IMR-90 (cell line): Measurements from ENCODE around the gene MATN3. TPM values are rescaled to one million over a fixed set of nuclear protein-coding genes. Genes with fewer than 3 reads are reported as not detected.

Source experiments
- ATAC-seq: fragments of 200-7000 bp; cut with Tn5 transposase; 2 replicates; pipeline ENCODE4 v1.9.1; 2020; ENCODE audit warnings: low read depth, mild to moderate bottlenecking, moderate library complexity
- BruUV-seq: library from RNA; stranded (reverse); fragments of 400-500 nt; replicated peaks from 2 replicates; lab custom pipeline; 2021; lab: Mats Ljungman, UMichigan
- CTCF ChIA-PET: fragments of 300-600 bp; formaldehyde crosslinking; extraction: SDS; loops from one replicate; lab custom pipeline; 2021; ENCODE audit warnings: antibody characterized with exemption; lab: Yijun Ruan, JAX
- POLR2A ChIA-PET: fragments of 300-600 bp; sonication (Branson Sonifier 250); formaldehyde crosslinking; loops from one replicate; lab custom pipeline; 2022; ENCODE audit warnings: antibody characterized with exemption; ENCODE audit not compliant: unreplicated experiment; lab: Charles Lee
- DNase-seq: peaks from one replicate; pipeline ENCODE4 v3.0.0; 2013
- H2AFZ ChIP-seq: replicated peaks from 2 replicates; pipeline ENCODE3; 2013; ENCODE audit warnings: low read length, mild to moderate bottlenecking; ENCODE audit not compliant: poor library complexity
- H2AK5ac ChIP-seq: 2 replicates; pipeline ENCODE4 v1.6.1; 2013; ENCODE audit warnings: low read depth, low read length, inconsistent platforms
- H2AK9ac ChIP-seq: replicated peaks from 2 replicates; pipeline ENCODE3; 2013; ENCODE audit warnings: mild to moderate bottlenecking, low read depth, low read length, moderate library complexity; ENCODE audit not compliant: poor library complexity
- H2BK120ac ChIP-seq: 2 replicates; pipeline ENCODE4 v1.6.1; 2013; ENCODE audit warnings: low read depth, low read length, inconsistent platforms
- H2BK15ac ChIP-seq: 3 replicates; pipeline ENCODE4 v1.6.1; 2013; ENCODE audit warnings: low read depth, low read length, inconsistent platforms
- H2BK20ac ChIP-seq: 2 replicates; pipeline ENCODE4 v1.6.1; 2013; ENCODE audit warnings: low read depth, mild to moderate bottlenecking, inconsistent platforms, low read length, moderate library complexity
- H2BK5ac ChIP-seq: 2 replicates; pipeline ENCODE4 v1.6.1; 2013; ENCODE audit warnings: mild to moderate bottlenecking, low read depth, low read length, inconsistent platforms; ENCODE audit not compliant: poor library complexity, severe bottlenecking
- H3K14ac ChIP-seq: replicated peaks from 2 replicates; pipeline ENCODE4 v1.6.1; 2013; ENCODE audit warnings: low read depth, low read length, inconsistent platforms
- H3K18ac ChIP-seq: 2 replicates; pipeline ENCODE4 v1.6.1; 2013; ENCODE audit warnings: low read depth, low read length, control low read depth
- H3K23ac ChIP-seq: 2 replicates; pipeline ENCODE4 v1.6.1; 2013; ENCODE audit warnings: low read depth, low read length, inconsistent platforms
- H3K27ac ChIP-seq: 2 replicates; pipeline ENCODE4 v1.5.1; 2013; ENCODE audit warnings: mild to moderate bottlenecking, control low read depth, low read length; ENCODE audit not compliant: insufficient read depth
- H3K27me3 ChIP-seq: 2 replicates; pipeline ENCODE4 v1.6.1; 2013; ENCODE audit warnings: low read length; ENCODE audit not compliant: control insufficient read depth, insufficient read depth
- H3K36me3 ChIP-seq: 2 replicates; pipeline ENCODE4 v1.6.1; 2013; ENCODE audit warnings: low read length, mixed read lengths; ENCODE audit not compliant: control insufficient read depth, insufficient read depth
- H3K4ac ChIP-seq: 2 replicates; pipeline ENCODE4 v1.6.1; 2013; ENCODE audit warnings: low read depth, low read length, inconsistent platforms
- H3K4me1 ChIP-seq: 2 replicates; pipeline ENCODE4 v1.6.1; 2013; ENCODE audit warnings: low read length, mixed read lengths; ENCODE audit not compliant: control insufficient read depth, insufficient read depth
- H3K4me2 ChIP-seq: 2 replicates; pipeline ENCODE4 v1.6.1; 2013; ENCODE audit warnings: low read depth, mild to moderate bottlenecking, control low read depth, low read length, moderate library complexity
- H3K4me3 ChIP-seq: 2 replicates; pipeline ENCODE4 v1.5.1; 2013; ENCODE audit warnings: low read depth, mild to moderate bottlenecking, control low read depth, low read length, moderate library complexity; ENCODE audit not compliant: insufficient read depth
- H3K56ac ChIP-seq: 2 replicates; pipeline ENCODE4 v1.6.1; 2013; ENCODE audit warnings: low read length, inconsistent platforms; ENCODE audit not compliant: insufficient read depth; ENCODE audit errors: extremely low read depth
- H3K79me1 ChIP-seq, 2 experiments: 2 replicates each; pipeline ENCODE4 v1.6.1; 2013; ENCODE audit warnings: low read length in 2 of 2, inconsistent platforms in 1 of 2, low read depth in 1 of 2
- H3K9ac ChIP-seq: 2 replicates; pipeline ENCODE4 v1.6.1; 2013; ENCODE audit warnings: low read depth, low read length, control low read depth
- H3K9me1 ChIP-seq: 2 replicates; pipeline ENCODE4 v1.6.1; 2013; ENCODE audit warnings: low read length, inconsistent platforms; ENCODE audit not compliant: insufficient read depth
- H3K9me3 ChIP-seq: 2 replicates; pipeline ENCODE4 v1.6.1; 2013; ENCODE audit warnings: low read length; ENCODE audit not compliant: control insufficient read depth, insufficient read depth
- H4K20me1 ChIP-seq: 2 replicates; pipeline ENCODE4 v1.6.1; 2013; ENCODE audit warnings: low read length, inconsistent platforms; ENCODE audit not compliant: insufficient read depth
- H4K5ac ChIP-seq: 2 replicates; pipeline ENCODE4 v1.6.1; 2013; ENCODE audit warnings: mild to moderate bottlenecking, low read depth, low read length, control low read depth
- H4K8ac ChIP-seq, 2 experiments: 2 replicates each; pipeline ENCODE4 v1.6.1; 2013; ENCODE audit warnings: low read depth in 2 of 2, low read length in 2 of 2, control low read depth in 1 of 2, inconsistent platforms in 1 of 2
- H4K91ac ChIP-seq: 2 replicates; pipeline ENCODE4 v1.6.1; 2013; ENCODE audit warnings: low read depth, low read length, inconsistent platforms; ENCODE audit not compliant: insufficient read depth
- BHLHE40 ChIP-seq: fragments of 150-350 bp; IDR thresholded peaks from 2 replicates; pipeline ENCODE4 v1.6.1; 2016; ENCODE audit warnings: mild to moderate bottlenecking, low read depth, low read length
- CEBPB ChIP-seq: IDR thresholded peaks from 2 replicates; pipeline ENCODE4 v1.6.1; 2012; ENCODE audit warnings: low read depth, low read length, improper control_type of control experiment
- CHD1 ChIP-seq: IDR thresholded peaks from 2 replicates; pipeline ENCODE4 v1.6.1; 2012; ENCODE audit warnings: low read depth, low read length, improper control_type of control experiment
- CTCF ChIP-seq: conservative IDR thresholded peaks from 2 replicates; pipeline ENCODE4 v1.5.1; 2012; ENCODE audit warnings: mild to moderate bottlenecking, low read depth, low read length, improper control_type of control experiment
- ELK1 ChIP-seq: fragments of 150-350 bp; IDR thresholded peaks from 2 replicates; pipeline ENCODE4 v1.6.1; 2016; ENCODE audit warnings: low read depth, mild to moderate bottlenecking, low read length, moderate library complexity, borderline replicate concordance
- FOS ChIP-seq: fragments of 150-350 bp; IDR thresholded peaks from 2 replicates; pipeline ENCODE4 v1.6.1; 2016; ENCODE audit warnings: low read depth, low read length
- MAFK ChIP-seq: IDR thresholded peaks from 2 replicates; pipeline ENCODE4 v1.6.1; 2012; ENCODE audit warnings: low read depth, low read length, improper control_type of control experiment
- MAZ ChIP-seq: IDR thresholded peaks from 2 replicates; pipeline ENCODE4 v1.6.1; 2012; ENCODE audit warnings: low read depth, mild to moderate bottlenecking, low read length, improper control_type of control experiment, moderate library complexity, borderline replicate concordance
- MXI1 ChIP-seq: IDR thresholded peaks from 2 replicates; pipeline ENCODE4 v1.6.1; 2012; ENCODE audit warnings: low read depth, mild to moderate bottlenecking, low read length, moderate library complexity, borderline replicate concordance
- NFE2L2 ChIP-seq: fragments of 150-350 bp; IDR thresholded peaks from 2 replicates; pipeline ENCODE4 v1.6.1; 2016; ENCODE audit warnings: low read depth, mild to moderate bottlenecking, low read length
- POLR2A ChIP-seq: IDR thresholded peaks from 2 replicates; pipeline ENCODE4 v1.6.1; 2012; ENCODE audit warnings: mild to moderate bottlenecking, low read depth, low read length
- RCOR1 ChIP-seq: IDR thresholded peaks from 2 replicates; pipeline ENCODE4 v1.6.1; 2012; ENCODE audit warnings: mild to moderate bottlenecking, low read length, improper control_type of control experiment; ENCODE audit not compliant: insufficient replicate concordance
- SMC3 ChIP-seq: fragments of 150-350 bp; IDR thresholded peaks from 2 replicates; pipeline ENCODE4 v1.6.1; 2016; ENCODE audit warnings: low read depth, mild to moderate bottlenecking, antibody characterized with exemption, low read length, moderate library complexity
- WGBS, 2 experiments: methylation state at CpG; one replicate each; pipeline versions ENCODE4 v1.1.5 to v1.1.7; 2013; ENCODE audit warnings: missing lambda C conversion rate in 2 of 2; ENCODE audit not compliant: insufficient read length in 1 of 2; ENCODE audit errors: extremely low coverage in 2 of 2; 5-methylcytosine and 5-hydroxymethylcytosine counted together
- dilution Hi-C: fragments of 300-500 bp; cut with HindIII; formaldehyde crosslinking; loops from one replicate; pipeline ENCODE4 v1.14.3; 2018; ENCODE audit warnings: low sequenced_read_pairs; ENCODE audit not compliant: unreplicated experiment
- in situ Hi-C: fragments of 300-500 bp; cut with MboI; formaldehyde crosslinking; loops from 3 replicates; pipeline ENCODE4 v1.14.3; 2019; ENCODE audit warnings: low sequenced_read_pairs, inconsistent platforms, mixed read lengths
- intact Hi-C: fragments of 100-400 bp; cut with micrococcal nuclease; formaldehyde crosslinking; loops from 2 replicates; pipeline ENCODE4 v1.10.0; 2022
- polyA plus RNA-seq, 3 experiments: library from polyadenylated mRNA; depleted of rRNA; stranded (reverse); fragments of >200 nt; gene quantifications; 2 replicates each; pipeline ENCODE4 v1.2.3, GENCODE V29; 2012; ENCODE audit warnings: low replicate concordance in 1 of 3
- total RNA-seq: library from RNA; depleted of rRNA; stranded (reverse); fragments of >200 nt; gene quantifications from 2 replicates; pipeline ENCODE4 v1.2.3, GENCODE V29; 2012
- TF ChIP-seq, protein P1 (sequence below): fragments of 150-350 bp; IDR thresholded peaks from 2 replicates; pipeline ENCODE4 v1.6.1; 2017; ENCODE audit warnings: mild to moderate bottlenecking, antibody characterized with exemption, low read length, low read depth

The MATN3 gene
- total and polyA plus RNA-seq, 2 of the 4 experiments (the other 2 are of a cell fraction), result 0.90 to 3.0 TPM

DNA sequence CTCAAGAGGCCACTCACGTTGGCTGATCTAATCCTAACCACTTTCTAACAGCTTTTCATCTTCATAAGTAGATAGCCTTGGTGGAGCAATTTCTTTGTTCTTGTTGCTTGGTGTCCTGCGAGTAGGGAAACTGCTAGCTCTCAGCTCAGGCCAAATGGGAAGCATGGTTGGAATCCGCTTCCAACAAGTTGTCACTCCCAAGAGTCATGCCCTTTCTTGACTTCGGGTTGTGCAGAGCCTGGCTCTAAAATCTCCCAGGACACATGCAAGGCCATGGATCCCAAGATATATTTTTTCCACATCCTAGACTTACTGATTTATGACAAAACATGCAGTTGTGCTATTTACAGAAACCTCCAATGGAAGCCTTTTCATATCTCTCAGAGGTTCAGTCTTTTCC lies 7.3 kb upstream of the MATN3 start:
- Histone ChIP-seq H3K23ac (no peak overlapping the region), H3K4me2 (no peak overlapping the region), H3K36me3 (no peaks in the 10 kb centered on the region; the same call in 1 of the 2 replicates), H2AK5ac (no peak overlapping the region), H3K14ac (no peak overlapping the region), H3K9me1 (peaks cover 3% of the 10 kb centered on the region; the same call in 1 of the 2 replicates), H3K18ac (no peak overlapping the region), H3K56ac (no peak overlapping the region), H2BK5ac (no peak overlapping the region), H3K9ac (no peak overlapping the region), H2BK120ac (no peak overlapping the region), H2AFZ (no peak overlapping the region), H4K20me1 (no peaks in the 10 kb centered on the region), H4K91ac (no peak overlapping the region), H4K5ac (no peak overlapping the region), H4K8ac (no peak overlapping the region), H2BK15ac (no peak overlapping the region), H3K27ac (no peak overlapping the region), H3K4me1 (no peaks in the 10 kb centered on the region), H3K4me3 (no peak overlapping the region), H2BK20ac (no peak overlapping the region), H2AK9ac (no peak overlapping the region), H3K9me3 (peaks cover 11% of the 10 kb centered on the region), H3K4ac (no peak overlapping the region), H3K79me1 (no peaks in the 10 kb centered on the region), H3K27me3 (no peaks in the 10 kb centered on the region)
- POLR2A ChIA-PET, result no interaction called here
- TF ChIP-seq RCOR1 (no peak), CEBPB (no peak), NFE2L2 (no peak), CTCF (no peak), MXI1 (no peak), FOS (no peak), ELK1 (no peak), POLR2A (no peak), BHLHE40 (no peak), SMC3 (no peak), MAZ (no peak), CHD1 (no peak), MAFK (no peak)
- TF ChIP-seq, protein P1, sequence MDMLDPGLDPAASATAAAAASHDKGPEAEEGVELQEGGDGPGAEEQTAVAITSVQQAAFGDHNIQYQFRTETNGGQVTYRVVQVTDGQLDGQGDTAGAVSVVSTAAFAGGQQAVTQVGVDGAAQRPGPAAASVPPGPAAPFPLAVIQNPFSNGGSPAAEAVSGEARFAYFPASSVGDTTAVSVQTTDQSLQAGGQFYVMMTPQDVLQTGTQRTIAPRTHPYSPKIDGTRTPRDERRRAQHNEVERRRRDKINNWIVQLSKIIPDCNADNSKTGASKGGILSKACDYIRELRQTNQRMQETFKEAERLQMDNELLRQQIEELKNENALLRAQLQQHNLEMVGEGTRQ, result no peak
- intact Hi-C loops, result no loop called here
- dilution Hi-C loops, result no loop called here
- BruUV-seq, result no TSS peak
- ATAC-seq, result no peak
- no peak for DNase-seq
- CTCF ChIA-PET, result interaction anchor here (0.7 kb wide), 1 partner anchor 74 kb away, joined by 5 read pairs; no protein-coding TSS in a partner anchor
- in situ Hi-C loops, result loop anchor here (10.0 kb wide), 1 partner anchor 55 kb away; no protein-coding TSS in a partner anchor
- 100% methylated on average over 2 of the region's 4 CpGs; no CpG with 5 or more reads in 1 of the 2 experiments for whole genome bisulfite sequencing, 2 experiments
